Measurements from ENCODE around the gene PLIN5. TPM values are rescaled to one million over a fixed set of nuclear protein-coding genes. Genes with fewer than 3 reads are reported as not detected.

PLIN5 gene
- total and polyA plus RNA-seq, 10 of the 15 experiments (the other 5 are each of a cell fraction or from before 2014, with no cell fraction given) = 0.15 to 0.33 TPM; not detected in 8

GRCh38 chr19:4515732-4516131, 19.3 kb downstream of the PLIN5 start:
- Histone ChIP-seq H3K27ac (ENCODE audit: control insufficient read depth, insufficient read depth) (no peak overlapping the region), H3K4me1 (ENCODE audit: control insufficient read depth, insufficient read depth, low read length) (no peaks in the 10 kb centered on the region), H3K9me3 (replicated peaks; ENCODE audit: control insufficient read depth, insufficient read depth, low read length) (no peaks in the 10 kb centered on the region), H3K4me3 (no peak overlapping the region), H3K36me3 (ENCODE audit: control insufficient read depth in 2 of 2, insufficient read depth in 2 of 2, low read length in 1 of 2) (no peaks in the 10 kb centered on the region), H3K4me2 (ENCODE audit: control insufficient read depth, insufficient read depth) (no peak overlapping the region), H3K27me3 (replicated peaks in 1 of 2; ENCODE audit: control insufficient read depth in 2 of 2, insufficient read depth in 2 of 2, low read length in 1 of 2) (no peaks in the 10 kb centered on the region), H4K20me1 (ENCODE audit: control insufficient read depth, insufficient read depth) (no peaks in the 10 kb centered on the region), H3K9ac (ENCODE audit: control insufficient read depth, insufficient read depth, low read length) (no peak overlapping the region), H3K79me2 (ENCODE audit: control insufficient read depth, insufficient read depth, low read length) (no peaks in the 10 kb centered on the region), H2AFZ (ENCODE audit: control insufficient read depth, low read depth, low read length) (no peak overlapping the region)
- FAIRE-seq (no peak), ATAC-seq (no peak), DNase-seq (ENCODE audit: low read depth, low spot score) (no peak)
- ChIA-PET POLR2A (no interaction called here), SMC1A (ENCODE audit: uncharacterized antibody, unreplicated experiment) (no interaction called here), CTCF (interaction anchor here (0.8 to 1.4 kb wide), 3 partner anchors 8 to 21 kb away, joined by 3 to 5 read pairs (median 3); no protein-coding TSS in a partner anchor), RAD21 (ENCODE audit: unreplicated experiment) (no interaction called here)
- intact Hi-C loops (cut with micrococcal nuclease; ENCODE audit: unreplicated experiment) (no loop called here), in situ Hi-C loops (cut with MboI) (no loop called here)
- 53% methylated on average over 5 of the region's 5 CpGs for WGBS (ENCODE audit: insufficient coverage, insufficient replicate concordance, low lambda C conversion rate, missing lambda C conversion rate)
- no TSS peak for BruUV-seq (replicated peaks)
- TF ChIP-seq KLF5 (IDR thresholded peaks at IDR 0.05; ENCODE audit: partially characterized antibody) (no peak), BCL11A (IDR thresholded peaks at IDR 0.05; ENCODE audit: low read depth, low read length) (no peak), BACH1 (IDR thresholded peaks at IDR 0.05; ENCODE audit: borderline replicate concordance) (no peak), EED (IDR thresholded peaks at IDR 0.05; ENCODE audit: low read depth) (no peak), MYC (IDR thresholded peaks at IDR 0.05; ENCODE audit: insufficient read depth, insufficient read length, insufficient replicate concordance, low read length, severe bottlenecking) (no peak), LARP7 (IDR thresholded peaks at IDR 0.05) (no peak), RAD51 (IDR thresholded peaks at IDR 0.05) (no peak), TBL1XR1 (IDR thresholded peaks at IDR 0.05; ENCODE audit: low read depth, low read length) (no peak), NBN (IDR thresholded peaks at IDR 0.05) (no peak), SPI1 (IDR thresholded peaks at IDR 0.05; ENCODE audit: borderline replicate concordance, insufficient read depth, low read depth, low read length) (no peak)
- TF ChIP-seq, protein P1, sequence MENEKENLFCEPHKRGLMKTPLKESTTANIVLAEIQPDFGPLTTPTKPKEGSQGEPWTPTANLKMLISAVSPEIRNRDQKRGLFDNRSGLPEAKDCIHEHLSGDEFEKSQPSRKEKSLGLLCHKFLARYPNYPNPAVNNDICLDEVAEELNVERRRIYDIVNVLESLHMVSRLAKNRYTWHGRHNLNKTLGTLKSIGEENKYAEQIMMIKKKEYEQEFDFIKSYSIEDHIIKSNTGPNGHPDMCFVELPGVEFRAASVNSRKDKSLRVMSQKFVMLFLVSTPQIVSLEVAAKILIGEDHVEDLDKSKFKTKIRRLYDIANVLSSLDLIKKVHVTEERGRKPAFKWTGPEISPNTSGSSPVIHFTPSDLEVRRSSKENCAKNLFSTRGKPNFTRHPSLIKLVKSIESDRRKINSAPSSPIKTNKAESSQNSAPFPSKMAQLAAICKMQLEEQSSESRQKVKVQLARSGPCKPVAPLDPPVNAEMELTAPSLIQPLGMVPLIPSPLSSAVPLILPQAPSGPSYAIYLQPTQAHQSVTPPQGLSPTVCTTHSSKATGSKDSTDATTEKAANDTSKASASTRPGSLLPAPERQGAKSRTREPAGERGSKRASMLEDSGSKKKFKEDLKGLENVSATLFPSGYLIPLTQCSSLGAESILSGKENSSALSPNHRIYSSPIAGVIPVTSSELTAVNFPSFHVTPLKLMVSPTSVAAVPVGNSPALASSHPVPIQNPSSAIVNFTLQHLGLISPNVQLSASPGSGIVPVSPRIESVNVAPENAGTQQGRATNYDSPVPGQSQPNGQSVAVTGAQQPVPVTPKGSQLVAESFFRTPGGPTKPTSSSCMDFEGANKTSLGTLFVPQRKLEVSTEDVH (IDR thresholded peaks at IDR 0.05; ENCODE audit: low read depth, partially characterized antibody) = no peak
- TF ChIP-seq, protein P2, sequence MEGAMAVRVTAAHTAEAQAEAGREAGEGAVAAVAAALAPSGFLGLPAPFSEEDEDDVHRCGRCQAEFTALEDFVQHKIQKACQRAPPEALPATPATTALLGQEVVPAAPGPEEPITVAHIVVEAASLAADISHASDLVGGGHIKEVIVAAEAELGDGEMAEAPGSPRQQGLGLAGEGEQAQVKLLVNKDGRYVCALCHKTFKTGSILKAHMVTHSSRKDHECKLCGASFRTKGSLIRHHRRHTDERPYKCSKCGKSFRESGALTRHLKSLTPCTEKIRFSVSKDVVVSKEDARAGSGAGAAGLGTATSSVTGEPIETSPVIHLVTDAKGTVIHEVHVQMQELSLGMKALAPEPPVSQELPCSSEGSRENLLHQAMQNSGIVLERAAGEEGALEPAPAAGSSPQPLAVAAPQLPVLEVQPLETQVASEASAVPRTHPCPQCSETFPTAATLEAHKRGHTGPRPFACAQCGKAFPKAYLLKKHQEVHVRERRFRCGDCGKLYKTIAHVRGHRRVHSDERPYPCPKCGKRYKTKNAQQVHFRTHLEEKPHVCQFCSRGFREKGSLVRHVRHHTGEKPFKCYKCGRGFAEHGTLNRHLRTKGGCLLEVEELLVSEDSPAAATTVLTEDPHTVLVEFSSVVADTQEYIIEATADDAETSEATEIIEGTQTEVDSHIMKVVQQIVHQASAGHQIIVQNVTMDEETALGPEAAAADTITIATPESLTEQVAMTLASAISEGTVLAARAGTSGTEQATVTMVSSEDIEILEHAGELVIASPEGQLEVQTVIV (IDR thresholded peaks at IDR 0.05; ENCODE audit: borderline replicate concordance, partially characterized antibody) = no peak
- TF ChIP-seq, protein P3, sequence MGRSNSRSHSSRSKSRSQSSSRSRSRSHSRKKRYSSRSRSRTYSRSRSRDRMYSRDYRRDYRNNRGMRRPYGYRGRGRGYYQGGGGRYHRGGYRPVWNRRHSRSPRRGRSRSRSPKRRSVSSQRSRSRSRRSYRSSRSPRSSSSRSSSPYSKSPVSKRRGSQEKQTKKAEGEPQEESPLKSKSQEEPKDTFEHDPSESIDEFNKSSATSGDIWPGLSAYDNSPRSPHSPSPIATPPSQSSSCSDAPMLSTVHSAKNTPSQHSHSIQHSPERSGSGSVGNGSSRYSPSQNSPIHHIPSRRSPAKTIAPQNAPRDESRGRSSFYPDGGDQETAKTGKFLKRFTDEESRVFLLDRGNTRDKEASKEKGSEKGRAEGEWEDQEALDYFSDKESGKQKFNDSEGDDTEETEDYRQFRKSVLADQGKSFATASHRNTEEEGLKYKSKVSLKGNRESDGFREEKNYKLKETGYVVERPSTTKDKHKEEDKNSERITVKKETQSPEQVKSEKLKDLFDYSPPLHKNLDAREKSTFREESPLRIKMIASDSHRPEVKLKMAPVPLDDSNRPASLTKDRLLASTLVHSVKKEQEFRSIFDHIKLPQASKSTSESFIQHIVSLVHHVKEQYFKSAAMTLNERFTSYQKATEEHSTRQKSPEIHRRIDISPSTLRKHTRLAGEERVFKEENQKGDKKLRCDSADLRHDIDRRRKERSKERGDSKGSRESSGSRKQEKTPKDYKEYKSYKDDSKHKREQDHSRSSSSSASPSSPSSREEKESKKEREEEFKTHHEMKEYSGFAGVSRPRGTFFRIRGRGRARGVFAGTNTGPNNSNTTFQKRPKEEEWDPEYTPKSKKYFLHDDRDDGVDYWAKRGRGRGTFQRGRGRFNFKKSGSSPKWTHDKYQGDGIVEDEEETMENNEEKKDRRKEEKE (IDR thresholded peaks at IDR 0.05) = no peak
- TF ChIP-seq, protein P4, sequence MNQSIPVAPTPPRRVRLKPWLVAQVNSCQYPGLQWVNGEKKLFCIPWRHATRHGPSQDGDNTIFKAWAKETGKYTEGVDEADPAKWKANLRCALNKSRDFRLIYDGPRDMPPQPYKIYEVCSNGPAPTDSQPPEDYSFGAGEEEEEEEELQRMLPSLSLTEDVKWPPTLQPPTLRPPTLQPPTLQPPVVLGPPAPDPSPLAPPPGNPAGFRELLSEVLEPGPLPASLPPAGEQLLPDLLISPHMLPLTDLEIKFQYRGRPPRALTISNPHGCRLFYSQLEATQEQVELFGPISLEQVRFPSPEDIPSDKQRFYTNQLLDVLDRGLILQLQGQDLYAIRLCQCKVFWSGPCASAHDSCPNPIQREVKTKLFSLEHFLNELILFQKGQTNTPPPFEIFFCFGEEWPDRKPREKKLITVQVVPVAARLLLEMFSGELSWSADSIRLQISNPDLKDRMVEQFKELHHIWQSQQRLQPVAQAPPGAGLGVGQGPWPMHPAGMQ (IDR thresholded peaks at IDR 0.05; ENCODE audit: borderline replicate concordance) = no peak
- TF ChIP-seq, protein P5, sequence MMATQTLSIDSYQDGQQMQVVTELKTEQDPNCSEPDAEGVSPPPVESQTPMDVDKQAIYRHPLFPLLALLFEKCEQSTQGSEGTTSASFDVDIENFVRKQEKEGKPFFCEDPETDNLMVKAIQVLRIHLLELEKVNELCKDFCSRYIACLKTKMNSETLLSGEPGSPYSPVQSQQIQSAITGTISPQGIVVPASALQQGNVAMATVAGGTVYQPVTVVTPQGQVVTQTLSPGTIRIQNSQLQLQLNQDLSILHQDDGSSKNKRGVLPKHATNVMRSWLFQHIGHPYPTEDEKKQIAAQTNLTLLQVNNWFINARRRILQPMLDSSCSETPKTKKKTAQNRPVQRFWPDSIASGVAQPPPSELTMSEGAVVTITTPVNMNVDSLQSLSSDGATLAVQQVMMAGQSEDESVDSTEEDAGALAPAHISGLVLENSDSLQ (IDR thresholded peaks at IDR 0.05) = no peak
